ENCODE measurements around the gene ITM2C. TPM values are rescaled to one million over a fixed set of nuclear protein-coding genes. Genes with fewer than 3 reads are reported as not detected.

The ITM2C gene
- polyA plus RNA-seq, 4 donors, result 866 to 1,129 (median 963) TPM

- no peak for DNase-seq (ENCODE audit: low read depth in 4 of 4, low spot score in 3 of 4)
Measured at GRCh38 chr2:230889911-230890601, 25.3 kb downstream of the ITM2C start.

DNA sequence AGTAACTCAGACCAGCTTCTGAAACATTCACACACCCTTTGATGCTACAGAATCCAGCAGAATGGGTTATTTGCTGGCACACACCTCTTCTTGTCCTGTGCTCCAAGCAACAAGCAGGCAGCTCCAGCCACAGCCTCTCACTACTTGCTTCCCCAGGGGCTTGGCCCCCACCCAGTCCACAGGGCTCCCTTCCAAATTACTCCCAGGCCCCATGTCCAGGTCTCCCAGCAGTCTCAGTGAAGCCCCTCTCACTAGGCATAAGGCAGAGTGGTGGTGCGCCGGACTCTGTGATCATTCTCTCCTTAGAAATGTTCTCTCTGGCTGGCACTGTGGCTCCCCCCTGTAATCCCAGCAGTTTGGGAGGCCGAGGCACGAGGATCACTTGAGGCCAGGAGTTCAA is 25.9 kb downstream of the ITM2C start:
- DNase-seq (ENCODE audit: low read depth in 4 of 4, low spot score in 3 of 4), result no peak

DNA sequence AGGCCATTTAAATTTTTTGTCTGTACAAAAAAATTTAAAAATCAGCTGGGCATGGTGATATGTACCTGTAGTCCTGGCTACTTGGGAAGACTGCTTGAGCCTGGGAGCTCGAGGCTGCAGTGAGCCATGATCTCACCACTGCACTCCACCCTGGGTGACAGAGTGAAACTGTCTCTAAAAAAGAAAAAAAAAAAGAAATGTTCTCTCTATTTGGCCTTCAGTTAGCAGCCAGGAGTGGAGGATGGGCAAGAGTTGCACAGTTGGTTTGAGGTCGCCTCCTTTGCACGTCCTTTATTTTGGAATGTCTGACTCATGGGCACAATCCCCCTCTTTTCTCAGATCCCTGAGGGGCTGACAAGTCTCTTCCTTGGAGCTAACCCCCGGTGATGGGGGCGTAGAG is 26.3 kb downstream of the ITM2C start:
- no peak for DNase-seq (ENCODE audit: low read depth in 4 of 4, low spot score in 3 of 4)

- DNase-seq (ENCODE audit: low read depth in 4 of 4, low spot score in 3 of 4), result no peak
Measured at GRCh38 chr2:230891509-230891908, 26.8 kb downstream of the ITM2C start.

- no peak for DNase-seq (ENCODE audit: low read depth in 4 of 4, low spot score in 3 of 4)
Measured at GRCh38 chr2:230893338-230893737, 28.6 kb downstream of the ITM2C start.

GRCh38 chr2:230893841-230894781 is 29.4 kb downstream of the ITM2C start:
- DNase-seq (ENCODE audit: low read depth in 4 of 4, low spot score in 3 of 4), result no peak

DNA sequence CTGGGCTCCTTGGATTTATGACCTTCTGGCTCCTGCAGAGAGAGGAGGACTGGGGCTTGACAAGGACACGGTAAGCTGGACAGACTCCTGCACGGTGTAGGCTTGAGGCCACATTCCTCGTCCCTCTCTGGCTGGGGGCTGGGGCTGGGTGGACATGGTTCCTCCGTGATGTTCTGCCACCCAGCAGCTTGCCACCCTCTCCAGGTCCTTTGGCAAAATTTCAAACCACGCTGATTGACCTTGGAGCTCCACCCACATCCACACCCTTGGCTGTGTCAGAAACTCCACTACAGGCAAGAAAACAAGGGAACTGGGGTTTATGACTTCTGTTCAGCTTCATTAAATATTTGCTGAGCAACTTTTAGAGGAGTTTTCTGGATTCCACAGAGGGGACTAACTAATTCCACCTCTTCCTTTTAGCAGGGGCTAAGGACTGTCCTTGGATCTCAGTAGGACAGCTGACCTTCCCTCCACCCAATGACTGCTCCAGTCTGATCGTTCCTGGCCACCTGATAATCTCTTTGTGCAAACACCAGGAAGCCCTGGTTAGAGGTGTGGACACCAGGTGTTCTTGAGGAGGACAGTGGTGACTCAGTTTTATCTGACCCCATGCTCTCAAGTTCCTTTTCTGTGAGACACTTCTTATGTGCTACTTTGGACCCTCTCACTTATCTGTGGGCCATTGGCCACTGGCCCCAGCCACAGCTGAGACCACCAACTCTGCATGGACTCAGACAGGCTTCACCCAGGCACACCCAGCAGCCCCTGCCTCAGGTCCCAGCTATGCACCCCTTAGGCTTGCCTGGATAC is 31.0 kb downstream of the ITM2C start:
- DNase-seq (ENCODE audit: low read depth in 4 of 4, low spot score in 3 of 4), result no peak

GRCh38 chr2:230896346-230897115 is 31.8 kb downstream of the ITM2C start:
- DNase-seq (ENCODE audit: low read depth in 4 of 4, low spot score in 3 of 4), result no peak

GRCh38 chr2:230898016-230898712 is 33.4 kb downstream of the ITM2C start:
- no peak for DNase-seq (ENCODE audit: low read depth in 4 of 4, low spot score in 3 of 4)

GRCh38 chr2:230898713-230899091 is 34.0 kb downstream of the ITM2C start:
- no peak for DNase-seq (ENCODE audit: low read depth in 4 of 4, low spot score in 3 of 4)

DNA sequence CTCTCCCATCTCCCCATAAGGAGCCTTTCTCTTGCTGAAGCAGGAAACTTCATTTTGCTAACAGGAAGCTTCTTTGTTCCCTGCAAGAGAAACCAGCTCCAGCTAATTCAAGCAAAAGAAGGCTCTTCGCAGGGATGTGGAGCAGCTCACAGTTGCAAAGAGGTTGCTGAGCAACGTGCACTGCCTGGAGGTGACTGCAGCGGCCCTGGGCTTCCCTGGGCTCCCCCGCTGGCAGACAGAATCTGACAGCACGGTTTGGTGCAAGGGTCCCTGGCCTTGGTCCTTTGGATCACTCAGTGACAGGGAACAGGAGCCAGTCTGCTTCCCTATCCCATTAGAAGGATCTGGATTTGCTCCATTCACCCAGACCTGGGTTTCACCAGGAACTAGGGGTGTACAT is 34.5 kb downstream of the ITM2C start:
- no peak for DNase-seq (ENCODE audit: low read depth in 4 of 4, low spot score in 3 of 4)

DNA sequence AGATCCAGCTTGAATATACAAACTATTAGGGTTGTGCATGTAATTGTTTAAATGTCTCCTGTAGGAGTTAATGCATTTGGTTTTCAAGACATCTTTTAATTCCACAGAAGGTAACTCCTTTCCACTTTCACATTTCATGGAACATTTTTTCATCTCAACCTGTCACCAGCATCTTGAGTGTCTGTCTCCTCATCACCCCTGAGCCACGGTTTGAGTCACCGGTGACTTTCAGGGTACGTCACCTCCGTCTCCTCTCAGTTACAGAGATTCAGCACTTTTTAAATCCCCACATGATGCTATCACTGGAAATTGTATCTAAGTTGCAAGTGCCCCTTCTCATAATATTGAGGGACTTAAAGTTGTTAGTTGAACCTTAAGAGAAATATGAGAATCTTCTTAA is 35.0 kb downstream of the ITM2C start:
- DNase-seq (ENCODE audit: low read depth in 4 of 4, low spot score in 3 of 4), result no peak

GRCh38 chr2:230900336-230900995 is 35.7 kb downstream of the ITM2C start:
- no peak for DNase-seq (ENCODE audit: low read depth in 4 of 4, low spot score in 3 of 4)

- DNase-seq (ENCODE audit: low read depth in 4 of 4, low spot score in 3 of 4), result no peak
Measured at GRCh38 chr2:230901006-230901405, 36.3 kb downstream of the ITM2C start.

DNA sequence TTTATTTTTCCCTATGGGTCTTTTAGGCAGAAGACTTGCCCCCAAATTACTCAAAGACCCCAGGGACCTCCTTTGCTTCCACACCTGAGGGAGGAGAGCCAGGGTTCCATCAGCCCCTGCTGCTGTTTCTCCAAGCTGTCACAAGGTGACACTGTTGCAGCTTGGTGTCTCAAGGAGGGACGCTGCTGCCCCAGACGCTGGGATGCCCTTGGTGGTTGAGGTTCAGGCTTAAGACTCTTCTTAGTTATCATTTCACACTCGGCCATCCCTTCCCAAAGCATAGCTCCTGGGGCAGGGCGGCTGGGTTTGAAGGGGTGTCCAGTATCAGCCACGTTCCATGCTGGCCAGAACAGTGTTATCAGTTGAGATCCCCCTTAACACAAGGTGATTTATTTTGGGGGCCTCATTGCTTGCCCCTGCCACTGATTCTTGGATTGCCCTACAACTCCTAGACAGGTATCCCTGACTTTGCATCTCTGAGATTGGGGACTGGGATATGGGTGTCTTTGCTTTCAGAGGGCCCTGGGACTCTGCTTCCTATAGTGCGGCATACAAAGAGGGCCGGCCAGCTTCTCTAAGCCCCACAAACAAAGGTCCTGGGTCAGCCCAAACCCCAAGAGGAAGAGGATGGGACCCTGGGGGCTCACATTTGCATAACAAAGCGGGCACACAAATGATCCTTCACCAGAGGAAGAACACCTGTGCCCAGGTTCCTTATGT is 37.6 kb downstream of the ITM2C start:
- no peak for DNase-seq (ENCODE audit: low read depth in 4 of 4, low spot score in 3 of 4)

DNA sequence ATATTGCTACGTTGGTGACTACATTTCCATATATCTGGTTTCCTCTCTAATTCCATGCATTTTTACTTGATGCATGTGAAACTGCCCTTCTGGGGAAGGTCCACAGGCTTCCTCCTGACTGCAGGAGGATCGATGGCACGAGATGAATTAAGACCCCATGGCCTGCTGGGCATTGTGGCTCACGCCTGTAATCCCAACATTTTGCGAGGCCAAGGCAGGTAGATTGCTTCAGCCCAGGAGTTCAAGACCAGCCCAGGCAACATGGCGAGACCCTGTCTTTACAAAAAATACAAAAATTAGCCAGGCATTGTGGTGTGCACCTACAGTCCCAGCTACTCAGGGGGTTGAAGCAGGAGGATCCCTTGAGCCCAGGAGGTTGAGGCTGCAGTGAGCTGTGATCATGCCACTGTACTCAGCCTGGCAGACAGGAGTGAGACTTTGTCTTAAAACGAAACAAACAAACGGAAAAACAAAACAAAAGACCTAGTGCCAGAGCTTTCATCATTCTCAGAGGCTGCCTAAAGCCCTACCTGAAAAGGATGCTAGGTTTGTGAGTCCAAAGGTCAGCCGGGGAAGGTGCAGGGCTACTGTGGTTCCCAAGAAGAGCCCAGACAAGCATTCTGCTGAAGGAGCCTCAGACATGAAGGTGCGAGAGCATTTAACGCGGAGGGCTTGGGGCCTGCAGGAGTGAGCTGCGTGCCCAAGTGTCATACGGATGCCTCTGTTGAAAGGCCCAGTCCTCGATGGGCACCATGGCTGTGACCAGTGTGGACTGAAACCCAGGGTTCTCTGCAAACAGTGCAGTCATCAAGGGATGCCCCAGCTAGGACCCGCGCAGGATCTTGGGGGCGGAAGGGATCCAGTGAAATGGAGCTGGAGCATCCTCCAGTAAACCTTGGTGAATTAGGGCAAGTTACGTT is 38.7 kb downstream of the ITM2C start:
- no peak for DNase-seq (ENCODE audit: low read depth in 4 of 4, low spot score in 3 of 4)

DNA sequence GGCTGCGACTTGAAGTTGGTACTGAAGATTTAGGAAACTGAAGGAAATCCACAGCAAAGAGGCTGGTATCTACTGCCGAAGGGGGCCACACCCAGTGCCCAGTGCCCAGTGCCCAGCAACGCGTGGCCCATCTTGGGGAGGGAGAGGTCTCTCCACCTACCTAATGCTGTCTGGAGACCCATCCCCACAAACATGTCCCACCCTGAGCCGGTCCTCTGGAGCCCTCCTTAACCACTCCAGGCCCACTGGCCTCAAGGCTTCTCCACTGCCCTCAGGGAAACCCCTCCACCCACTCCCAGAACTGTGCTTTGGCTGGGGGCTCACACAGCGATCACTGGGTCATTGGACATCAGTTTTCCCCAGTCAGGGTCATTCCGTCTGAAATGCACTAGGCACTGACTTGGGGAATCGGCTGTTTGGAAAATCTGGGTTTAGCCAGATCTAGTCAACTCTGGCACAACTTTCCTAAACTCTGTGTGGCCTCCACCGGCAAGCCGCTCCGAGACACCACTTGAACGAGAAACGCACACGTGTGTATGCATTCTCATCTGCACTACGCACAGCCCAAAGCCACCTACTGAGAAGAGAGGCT is 40.2 kb downstream of the ITM2C start:
- no peak for DNase-seq (ENCODE audit: low read depth in 4 of 4, low spot score in 3 of 4)

All from right renal pelvis (tissue), 4 donors.